OCI-M2 (cell line): ENCODE data around the gene GBP2.

Source experiments
- DNase-seq: peaks from one replicate; lab custom pipeline; 2025; ENCODE audit not compliant: unreplicated experiment; lab: John Stamatoyannopoulos, UW

Gene GBP2, protein sequence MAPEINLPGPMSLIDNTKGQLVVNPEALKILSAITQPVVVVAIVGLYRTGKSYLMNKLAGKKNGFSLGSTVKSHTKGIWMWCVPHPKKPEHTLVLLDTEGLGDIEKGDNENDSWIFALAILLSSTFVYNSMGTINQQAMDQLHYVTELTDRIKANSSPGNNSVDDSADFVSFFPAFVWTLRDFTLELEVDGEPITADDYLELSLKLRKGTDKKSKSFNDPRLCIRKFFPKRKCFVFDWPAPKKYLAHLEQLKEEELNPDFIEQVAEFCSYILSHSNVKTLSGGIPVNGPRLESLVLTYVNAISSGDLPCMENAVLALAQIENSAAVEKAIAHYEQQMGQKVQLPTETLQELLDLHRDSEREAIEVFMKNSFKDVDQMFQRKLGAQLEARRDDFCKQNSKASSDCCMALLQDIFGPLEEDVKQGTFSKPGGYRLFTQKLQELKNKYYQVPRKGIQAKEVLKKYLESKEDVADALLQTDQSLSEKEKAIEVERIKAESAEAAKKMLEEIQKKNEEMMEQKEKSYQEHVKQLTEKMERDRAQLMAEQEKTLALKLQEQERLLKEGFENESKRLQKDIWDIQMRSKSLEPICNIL

GRCh38 chr1:89125913-89126580 lies at the start of gene GBP2:
TSS of gene GBP2 (minus strand) at chr1:89126114. CDS start at chr1:89121966, 4,148 bp downstream.
- DNase-seq: no peak

DNA sequence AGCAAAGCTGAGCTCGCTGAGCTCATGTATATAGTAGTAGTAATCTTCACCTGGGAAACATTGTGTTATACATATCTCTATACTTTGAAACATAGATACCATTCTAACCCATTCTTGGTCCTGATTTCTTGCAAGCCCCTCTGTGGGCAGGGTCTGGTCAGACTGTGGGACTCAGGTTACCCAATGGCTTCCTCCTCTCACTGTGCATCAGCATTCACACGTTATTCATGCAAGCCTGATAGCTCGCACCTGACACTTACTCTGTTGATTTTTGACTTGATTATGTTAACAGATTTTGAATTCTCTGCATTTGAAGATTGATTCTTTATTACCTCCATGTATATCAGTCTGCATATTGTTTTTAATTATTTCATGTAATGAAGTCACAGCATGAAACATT lies 48.6 kb upstream of the GBP2 start:
- DNase-seq: no peak

DNA sequence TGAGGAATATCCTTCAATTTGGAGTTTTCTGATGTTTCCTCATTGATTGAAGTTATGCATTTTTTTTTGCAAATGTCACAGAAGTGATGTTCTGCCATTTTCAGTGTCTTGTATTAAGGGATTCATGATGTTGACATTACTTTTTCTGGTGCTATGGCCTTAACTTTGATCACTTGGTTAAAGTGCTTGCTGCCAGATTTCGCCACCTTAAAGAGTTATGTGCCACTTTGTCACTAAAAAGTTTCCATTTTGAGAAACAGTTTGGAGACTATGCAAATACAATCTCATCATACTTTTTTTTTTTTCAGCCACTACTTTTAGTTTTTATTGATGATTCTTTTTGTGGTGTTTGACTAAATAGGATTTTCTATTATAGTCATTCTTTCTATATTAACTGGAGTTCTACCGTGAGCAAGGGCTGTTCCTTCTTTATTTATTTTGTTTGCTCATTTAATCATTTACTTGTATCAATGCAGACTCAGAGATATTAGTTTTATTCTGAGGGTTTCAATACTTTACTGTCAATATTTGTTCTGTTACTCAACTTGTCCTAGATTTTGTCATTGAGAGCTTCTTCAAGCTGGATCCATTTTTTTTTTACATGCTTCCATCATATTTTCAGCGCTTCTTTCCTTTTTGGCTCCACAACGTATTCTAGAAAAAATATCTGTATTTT lies 46.7 kb upstream of the GBP2 start:
- no peak for DNase-seq

DNA sequence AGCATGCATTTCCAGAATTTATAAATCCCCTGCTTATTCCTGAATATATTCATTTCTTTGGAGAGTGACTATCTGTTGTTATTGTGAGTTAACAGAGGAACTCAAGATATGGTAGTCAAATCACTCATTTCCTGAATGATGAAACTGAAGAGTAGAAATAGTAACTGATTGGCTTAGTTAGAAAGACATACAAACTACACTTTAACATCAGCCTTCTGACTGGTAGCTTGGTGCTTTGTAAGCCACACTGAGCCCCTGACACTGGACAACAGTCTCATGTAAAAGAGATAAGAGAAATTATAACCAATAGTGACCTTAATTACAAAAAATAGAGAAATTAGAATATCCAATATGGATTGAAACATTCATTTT lies 45.1 kb upstream of the GBP2 start:
- no peak for DNase-seq

DNA sequence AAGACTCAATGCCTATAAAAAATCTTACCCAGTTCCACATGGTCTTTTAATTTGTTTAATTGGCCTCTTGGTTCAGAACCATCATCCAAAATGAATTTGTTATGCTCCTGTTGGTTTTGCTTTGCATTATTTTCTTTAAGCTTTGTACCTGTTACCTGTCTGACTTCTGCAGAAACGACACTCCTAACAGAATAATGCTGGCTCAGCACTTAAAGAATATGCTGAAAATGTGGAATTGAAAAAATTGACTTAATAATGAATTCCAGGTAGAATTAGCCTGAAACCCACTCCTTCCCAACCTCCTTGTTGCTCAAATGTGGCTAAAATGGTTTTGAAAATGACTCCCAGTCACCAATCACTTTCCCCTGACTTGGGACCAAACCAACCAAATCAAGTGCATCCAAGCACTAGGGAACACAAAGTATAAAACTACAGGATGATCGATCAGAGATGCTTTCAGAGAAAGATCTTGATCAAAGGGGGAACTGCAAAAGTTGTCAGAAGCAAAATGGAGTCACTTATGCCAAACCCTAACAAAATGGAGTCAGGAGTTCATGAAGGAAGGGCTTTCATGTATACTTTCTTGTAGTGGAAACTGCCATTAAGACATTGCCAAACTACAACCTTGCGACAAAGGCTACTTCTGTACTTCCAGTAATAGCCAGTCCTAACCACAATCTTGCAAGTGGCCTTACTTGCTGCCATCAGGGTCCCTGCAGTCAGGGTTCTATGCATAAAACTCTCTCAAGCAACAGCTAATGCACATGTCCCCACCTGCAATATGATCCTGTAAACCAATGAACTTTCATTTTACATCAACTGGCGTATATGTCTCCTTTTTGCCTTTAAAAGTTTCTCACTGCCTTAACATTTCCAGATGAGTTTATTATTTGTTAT lies 44.5 kb upstream of the GBP2 start:
- no peak for DNase-seq

- no peak for DNase-seq
Observed at GRCh38 chr1:89169166-89169565, 43.3 kb upstream of the GBP2 start.

DNA sequence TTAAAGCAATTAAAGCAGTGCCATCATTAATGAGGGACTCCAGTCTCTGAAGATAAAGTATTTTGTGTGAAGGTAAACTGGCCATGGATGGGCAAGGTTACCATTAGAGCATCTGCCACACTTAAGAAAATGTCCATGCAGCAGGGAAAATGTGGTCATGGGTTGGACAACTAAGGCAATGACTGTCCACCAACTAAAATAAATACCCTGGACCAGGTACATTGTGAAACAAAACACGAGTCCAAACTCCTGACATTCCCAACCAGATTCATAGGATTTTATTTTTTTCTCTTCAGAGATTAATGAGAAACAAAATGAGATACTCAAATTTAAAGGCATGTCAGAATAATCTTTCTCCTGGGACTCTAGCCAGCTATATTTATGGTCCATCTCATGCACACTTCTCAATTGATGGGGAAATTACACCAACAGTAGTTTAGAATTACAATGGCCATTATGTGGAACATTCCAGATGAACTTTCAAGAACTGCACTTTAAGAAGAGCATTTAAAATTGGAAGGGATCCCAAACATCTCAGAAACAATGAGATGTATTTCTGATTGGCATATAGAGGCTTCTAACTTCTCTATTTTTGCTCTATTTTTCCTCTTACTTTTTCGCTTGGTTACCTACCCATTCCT lies 41.8 kb upstream of the GBP2 start:
- DNase-seq: no peak

DNA sequence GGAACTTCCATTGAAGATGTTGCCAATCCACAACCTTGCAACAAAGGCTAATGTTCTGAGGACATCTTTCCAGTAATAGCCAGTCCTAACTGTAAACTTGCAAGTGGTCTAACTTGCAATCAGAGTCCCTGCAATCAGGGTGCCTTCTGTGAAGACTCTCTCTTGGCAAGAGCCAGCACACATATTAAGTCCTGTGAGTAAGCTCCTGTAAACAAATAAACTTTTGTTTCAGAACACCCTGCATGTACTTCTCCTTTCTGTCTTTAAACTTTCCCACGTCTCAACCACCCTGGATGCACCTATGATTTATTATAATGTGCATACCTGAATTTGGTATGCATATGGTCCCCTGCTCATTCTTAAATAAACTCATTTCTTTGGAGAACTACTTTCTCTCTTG lies 40.8 kb upstream of the GBP2 start:
- no peak for DNase-seq

DNA sequence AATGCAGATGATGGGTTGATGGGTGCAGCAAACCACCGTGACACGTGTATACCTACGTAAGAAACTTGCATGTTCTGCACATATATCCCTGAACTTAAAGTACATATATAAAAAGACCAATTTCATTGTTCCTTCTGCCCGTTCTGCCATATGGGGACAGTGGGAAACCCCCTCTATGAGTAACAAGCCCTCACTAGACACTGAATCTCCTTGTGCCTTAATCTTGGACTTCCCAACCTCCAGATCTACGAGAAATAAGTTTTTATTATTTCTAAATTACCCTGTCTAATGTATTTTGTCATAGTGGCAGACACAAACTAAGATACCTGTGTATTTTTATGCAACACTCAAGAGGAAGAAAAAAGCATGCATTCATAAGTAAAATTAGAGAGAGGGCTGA lies 39.9 kb upstream of the GBP2 start:
- no peak for DNase-seq

- no peak for DNase-seq
Observed at GRCh38 chr1:89151047-89151446, 25.1 kb upstream of the GBP2 start.

DNA sequence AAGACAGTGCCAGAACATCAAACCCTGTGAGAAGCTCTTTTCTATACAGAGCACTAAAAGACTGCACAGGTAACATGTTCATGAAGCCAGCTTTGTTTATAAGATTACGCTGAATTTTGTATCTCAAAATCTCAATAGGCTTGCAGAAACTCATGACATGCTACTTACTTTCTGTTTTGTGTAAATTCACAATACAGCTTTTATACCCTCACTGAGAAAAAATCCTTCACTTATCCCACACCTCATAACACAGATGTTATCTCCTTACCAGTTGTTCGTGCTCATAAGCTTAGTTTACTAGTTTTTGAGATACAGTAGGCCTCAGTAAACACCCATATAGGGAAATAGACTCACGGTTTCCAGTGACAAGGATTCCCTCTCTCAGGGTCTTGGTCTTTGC lies 24.1 kb upstream of the GBP2 start:
- DNase-seq: no peak

- no peak for DNase-seq
Observed at GRCh38 chr1:89149229-89149628, 23.3 kb upstream of the GBP2 start.

DNA sequence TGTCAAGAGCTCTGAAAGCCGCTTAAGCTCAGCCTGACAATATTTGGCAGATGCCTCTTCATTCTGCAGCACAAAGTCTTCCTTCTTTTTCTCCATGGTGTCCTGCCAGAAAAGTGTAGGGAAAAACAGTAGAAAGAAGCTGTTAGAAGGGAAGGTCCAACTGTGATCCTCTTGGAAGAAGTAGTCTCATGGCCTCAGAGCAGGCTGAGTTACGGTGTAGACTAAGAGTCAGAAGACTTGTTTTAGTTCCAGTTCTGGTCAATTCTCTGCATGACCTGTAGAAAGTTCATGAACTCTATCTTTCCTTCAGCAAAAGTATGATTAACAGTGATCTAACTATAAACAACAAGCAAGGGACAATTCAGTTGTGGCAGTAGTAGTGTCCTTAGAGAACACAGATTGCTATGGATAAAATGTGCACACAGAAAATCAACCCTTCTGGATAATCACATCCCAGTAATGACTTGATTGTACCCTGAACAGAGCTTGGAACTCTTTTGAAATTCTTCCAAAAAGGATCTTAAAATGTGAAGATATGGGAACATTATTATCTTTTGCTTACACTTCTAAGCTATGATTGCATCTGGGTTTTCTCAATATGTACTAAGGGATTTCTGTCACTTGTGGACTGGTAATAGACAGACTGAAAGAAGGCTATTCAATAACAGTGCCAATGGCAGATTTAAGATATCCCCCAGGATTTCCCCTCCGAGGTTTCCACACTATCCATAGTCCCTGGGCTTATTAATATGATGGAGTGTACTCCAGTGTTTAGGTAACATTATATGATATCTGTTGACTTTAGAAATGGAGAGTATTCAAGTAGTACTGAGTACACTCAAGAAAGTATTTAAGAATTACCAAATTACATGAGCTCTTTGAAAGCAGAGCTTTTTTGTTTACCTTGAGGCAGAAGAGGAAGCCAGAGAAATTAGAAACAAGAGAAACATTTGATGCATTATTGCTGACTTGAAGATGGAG lies 22.1 kb upstream of the GBP2 start:
- DNase-seq: no peak

DNA sequence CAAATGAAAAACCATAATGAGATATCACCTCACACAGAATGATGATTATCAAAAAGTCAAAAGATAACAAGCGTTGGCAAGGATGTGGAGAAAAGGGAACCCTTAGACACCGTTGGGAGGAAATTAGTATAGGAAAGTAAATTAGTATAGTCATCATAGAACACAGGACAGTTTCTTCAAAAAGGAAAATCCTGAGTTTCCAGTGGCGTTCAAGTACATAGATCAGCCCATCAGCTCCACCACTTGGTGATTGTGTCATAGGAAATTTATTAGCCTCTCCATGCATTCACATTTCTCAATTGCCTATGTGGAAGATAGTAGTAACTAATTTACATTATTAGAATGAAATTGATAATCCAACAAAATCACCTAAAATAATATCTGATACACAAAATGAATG lies 20.8 kb upstream of the GBP2 start:
- DNase-seq: no peak

DNA sequence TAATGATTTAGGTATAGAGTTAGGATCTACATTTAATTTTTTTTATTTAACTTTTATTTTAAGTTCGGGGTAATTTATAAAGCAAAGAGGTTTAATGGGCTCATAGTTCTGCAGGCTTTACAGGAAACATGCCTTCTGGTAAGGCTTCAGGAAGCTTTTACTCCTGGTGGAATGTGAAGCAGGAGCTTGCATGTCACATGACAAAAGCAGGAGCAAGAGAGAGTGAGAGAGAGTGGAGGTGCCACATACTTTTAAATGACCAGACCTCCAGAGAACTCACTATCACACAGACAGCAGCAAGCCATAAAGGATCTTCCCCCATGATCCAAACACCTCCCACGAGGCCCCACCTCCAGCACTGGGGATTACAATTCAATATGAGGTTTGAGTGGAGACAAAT lies 17.6 kb upstream of the GBP2 start:
- no peak for DNase-seq

- no peak for DNase-seq
Observed at GRCh38 chr1:89142160-89142559, 16.2 kb upstream of the GBP2 start.

GRCh38 chr1:89133747-89134146 lies 7.8 kb upstream of the GBP2 start:
- no peak for DNase-seq

GRCh38 chr1:89130716-89131115 lies 4.8 kb upstream of the GBP2 start:
- DNase-seq: no peak

DNA sequence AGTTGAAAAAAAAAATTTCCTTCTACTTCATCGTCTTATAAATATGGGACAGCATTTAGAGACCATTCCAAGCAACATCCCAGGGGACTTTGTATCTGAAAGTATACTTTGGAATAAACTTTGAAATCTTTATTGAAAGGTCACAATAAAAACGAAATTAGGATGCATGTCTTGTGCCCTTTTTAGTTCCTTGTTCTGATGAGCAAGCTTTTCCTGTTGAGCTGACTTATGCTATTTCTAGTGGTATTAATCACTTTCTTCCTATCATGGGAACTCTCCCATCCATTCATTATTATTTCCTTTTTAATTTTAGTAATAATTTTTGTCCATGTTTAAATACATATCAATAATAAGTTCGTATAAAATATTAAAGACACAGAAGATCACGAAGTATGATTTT lies 4.0 kb upstream of the GBP2 start:
- no peak for DNase-seq
